OCI-M2 (cell line): Measurements from ENCODE around the gene ABHD6.
"Not testable (repeated sequence)": the region's sequence is repeated elsewhere in the genome, so short reads cannot be mapped to it uniquely, and the experiment has no call there.

Experiments used
- DNase-seq: peaks from one replicate; lab custom pipeline; 2025; ENCODE audit not compliant: unreplicated experiment; lab: John Stamatoyannopoulos, UW

ABHD6 gene

GRCh38 chr3:58271901-58272501, 34.4 kb downstream of the ABHD6 start:
- DNase-seq = no peak

GRCh38 chr3:58272891-58273290, 35.3 kb downstream of the ABHD6 start:
- no peak for DNase-seq

- DNase-seq = not testable (repeated sequence)
Measured at GRCh38 chr3:58273362-58273761, 35.8 kb downstream of the ABHD6 start.

- no peak for DNase-seq
Measured at GRCh38 chr3:58274027-58274614, 36.5 kb downstream of the ABHD6 start.

GRCh38 chr3:58281069-58281468, 43.5 kb downstream of the ABHD6 start:
- no peak for DNase-seq

- DNase-seq = no peak
Measured at GRCh38 chr3:58285334-58285733, 47.7 kb downstream of the ABHD6 start.

GRCh38 chr3:58287354-58287753, 49.8 kb downstream of the ABHD6 start:
- no peak for DNase-seq

GRCh38 chr3:58288011-58288728, 50.6 kb downstream of the ABHD6 start:
- DNase-seq = no peak

- DNase-seq = not testable (repeated sequence)
Measured at GRCh38 chr3:58288964-58289613, 51.5 kb downstream of the ABHD6 start.

- DNase-seq = not testable (repeated sequence)
Measured at GRCh38 chr3:58290446-58290845, 52.9 kb downstream of the ABHD6 start.

GRCh38 chr3:58291671-58292338, 54.2 kb downstream of the ABHD6 start:
- no peak for DNase-seq

- no peak for DNase-seq
Measured at GRCh38 chr3:58292866-58293265, 55.3 kb downstream of the ABHD6 start.

- DNase-seq = no peak
Measured at GRCh38 chr3:58293516-58293915, 55.9 kb downstream of the ABHD6 start.

GRCh38 chr3:58296269-58296668, 58.7 kb downstream of the ABHD6 start:
- DNase-seq = no peak

GRCh38 chr3:58296843-58297242, 59.3 kb downstream of the ABHD6 start:
- DNase-seq = no peak

- DNase-seq = no peak
Measured at GRCh38 chr3:58298190-58298589, 60.6 kb downstream of the ABHD6 start.

GRCh38 chr3:58299075-58299474, 61.5 kb downstream of the ABHD6 start:
- no peak for DNase-seq

GRCh38 chr3:58299839-58300516, 62.4 kb downstream of the ABHD6 start:
- DNase-seq = no peak

GRCh38 chr3:58305882-58306711, 68.5 kb downstream of the ABHD6 start, which contains the start of the genes HTD2 and RPP14:
TSS of gene HTD2 (plus strand) at chr3:58306520. CDS start at chr3:58317614, 11,094 bp downstream.
TSS of gene RPP14 (plus strand) at chr3:58306245. CDS start at chr3:58310330, 4,085 bp downstream.
- DNase-seq = peak; percentile 45
